ENCODE measurements around the gene PHC3.

The PHC3 gene

GRCh38 chr3:170180079-170180907, 1.2 kb downstream of the PHC3 start:
- DNase-seq = no peak

DNA sequence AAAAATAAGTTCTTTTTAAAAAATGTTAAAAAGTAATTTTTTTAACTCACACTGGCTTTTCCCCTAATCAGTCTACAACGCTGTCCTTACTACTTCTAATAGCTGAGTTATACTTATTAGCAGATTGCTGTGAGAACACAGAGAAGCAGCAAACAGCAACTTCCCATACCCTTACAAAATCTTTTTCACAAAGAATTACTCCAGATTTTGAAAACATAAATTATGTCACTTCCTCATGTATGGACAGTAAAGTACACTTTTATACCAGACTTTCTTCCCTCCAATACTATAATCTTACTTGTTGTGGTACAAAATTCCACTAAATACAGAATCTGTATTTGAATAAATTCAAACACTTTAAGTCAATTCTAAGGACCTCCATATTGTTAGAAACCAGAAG, 2.1 kb downstream of the PHC3 start:
- no peak for DNase-seq

DNA sequence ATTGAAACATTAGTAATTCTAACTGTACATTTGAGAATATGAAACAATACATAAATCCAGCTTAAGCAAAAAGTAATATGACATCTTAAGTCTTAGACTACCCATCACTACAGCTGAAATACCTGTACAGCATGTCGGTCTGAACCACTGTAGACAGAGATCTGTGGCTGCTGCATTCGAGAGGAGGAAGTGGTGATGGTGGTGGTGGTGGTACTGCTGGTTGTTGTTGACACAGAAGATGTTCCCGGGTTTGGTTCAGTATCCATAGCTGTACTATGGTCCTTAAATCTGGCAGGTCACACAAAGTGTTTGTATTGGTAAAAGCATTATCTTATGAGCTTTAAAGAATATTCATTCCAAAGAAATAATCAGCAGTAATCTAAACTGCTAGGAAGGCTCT, 2.9 kb downstream of the PHC3 start:
- DNase-seq = no peak

GRCh38 chr3:170171563-170171962, 10.0 kb downstream of the PHC3 start:
- no peak for DNase-seq

GRCh38 chr3:170164717-170165116, 16.8 kb downstream of the PHC3 start:
- no peak for DNase-seq

GRCh38 chr3:170163956-170164645, 17.4 kb downstream of the PHC3 start:
- no peak for DNase-seq

GRCh38 chr3:170162630-170163029, 18.9 kb downstream of the PHC3 start:
- DNase-seq = no peak

GRCh38 chr3:170162052-170162451, 19.5 kb downstream of the PHC3 start:
- no peak for DNase-seq

DNA sequence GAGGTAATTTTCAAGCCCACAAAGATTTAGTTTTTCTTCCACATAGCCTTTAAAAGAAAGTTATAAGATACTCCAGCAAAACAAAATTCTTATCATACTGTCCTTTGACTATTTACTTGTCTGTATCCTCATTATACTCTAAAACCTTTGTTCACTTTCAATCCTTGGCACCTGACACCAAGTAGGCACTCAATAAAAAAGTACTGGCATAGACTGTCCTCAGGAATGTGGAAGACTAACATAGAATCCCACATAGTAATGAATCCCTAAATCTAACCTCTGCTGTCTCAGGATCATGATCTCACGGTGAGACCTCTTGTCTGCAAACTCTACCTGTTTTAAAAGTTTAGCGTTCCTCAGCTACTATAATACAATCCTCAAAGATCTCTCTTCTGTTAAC, 21.6 kb downstream of the PHC3 start:
- no peak for DNase-seq

- no peak for DNase-seq
Measured at GRCh38 chr3:170159459-170159858, 22.1 kb downstream of the PHC3 start.

DNA sequence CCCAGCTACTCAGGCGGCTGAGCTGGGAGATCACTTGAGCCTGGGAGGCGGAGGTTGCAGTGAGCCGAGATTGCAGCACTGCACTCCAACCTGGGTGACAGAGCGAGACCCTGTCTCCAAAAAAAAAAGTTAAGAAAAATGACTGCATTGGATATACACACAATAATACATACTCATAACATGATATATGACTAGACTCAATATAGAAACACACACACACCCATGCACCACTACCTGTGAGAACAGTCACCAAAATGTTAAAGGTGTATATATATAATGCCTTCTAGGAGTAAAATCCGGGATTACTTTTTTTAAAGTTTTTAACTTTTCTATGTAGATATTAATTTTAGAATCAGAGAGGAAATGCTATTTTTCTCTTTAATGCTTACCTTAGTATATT, 25.9 kb downstream of the PHC3 start:
- DNase-seq = no peak

DNA sequence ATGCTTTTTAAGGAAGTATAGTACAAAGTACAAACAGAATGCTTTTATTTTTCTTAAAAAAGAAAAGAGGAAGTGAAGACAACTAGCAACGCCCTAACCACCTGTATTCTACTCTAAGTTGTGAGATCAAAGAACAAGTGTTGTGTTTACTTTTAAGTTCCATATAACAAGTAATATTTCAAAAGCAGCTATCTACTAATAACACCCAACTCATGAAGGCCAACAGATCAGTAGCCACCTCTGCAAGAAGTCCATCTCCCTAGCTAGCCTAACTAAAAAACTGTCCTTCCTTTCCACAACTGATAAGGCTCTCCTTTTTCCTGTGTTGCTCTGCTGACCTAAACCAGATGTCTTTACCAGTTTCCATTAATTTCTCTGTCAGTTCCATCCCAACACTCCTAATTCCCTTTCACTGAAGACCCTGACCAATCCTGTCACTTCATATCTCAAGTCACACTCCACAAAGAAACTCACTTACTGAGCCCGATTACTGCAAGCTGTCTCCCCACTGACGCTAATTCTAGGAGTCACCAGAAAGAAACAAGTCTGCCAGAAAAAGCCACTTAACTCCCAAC, 26.9 kb downstream of the PHC3 start:
- DNase-seq = no peak

GRCh38 chr3:170154084-170154483, 27.4 kb downstream of the PHC3 start:
- no peak for DNase-seq

- no peak for DNase-seq
Measured at GRCh38 chr3:170151536-170151935, 30.0 kb downstream of the PHC3 start.

- no peak for DNase-seq
Measured at GRCh38 chr3:170149016-170149415, 32.5 kb downstream of the PHC3 start.

DNA sequence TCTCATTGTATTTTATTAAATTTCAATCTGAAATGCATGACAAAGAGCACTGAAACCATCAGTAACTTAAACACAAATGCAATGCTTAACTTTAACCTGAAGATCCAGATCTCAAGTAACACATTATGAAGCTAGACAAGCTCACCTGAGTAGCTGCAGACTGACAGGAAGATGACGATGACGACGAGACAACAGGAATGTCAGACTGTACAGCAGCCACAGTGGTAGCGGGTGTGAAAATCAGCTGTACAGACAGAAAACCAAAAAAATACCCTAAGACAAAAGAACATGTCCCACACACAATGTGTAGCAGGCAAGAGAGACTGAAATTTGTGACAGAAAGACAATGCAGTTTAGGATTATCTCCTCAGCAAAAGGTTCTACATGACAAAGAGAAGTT, 36.3 kb downstream of the PHC3 start:
- DNase-seq = no peak

GRCh38 chr3:170144437-170144843, 37.1 kb downstream of the PHC3 start:
- no peak for DNase-seq

DNA sequence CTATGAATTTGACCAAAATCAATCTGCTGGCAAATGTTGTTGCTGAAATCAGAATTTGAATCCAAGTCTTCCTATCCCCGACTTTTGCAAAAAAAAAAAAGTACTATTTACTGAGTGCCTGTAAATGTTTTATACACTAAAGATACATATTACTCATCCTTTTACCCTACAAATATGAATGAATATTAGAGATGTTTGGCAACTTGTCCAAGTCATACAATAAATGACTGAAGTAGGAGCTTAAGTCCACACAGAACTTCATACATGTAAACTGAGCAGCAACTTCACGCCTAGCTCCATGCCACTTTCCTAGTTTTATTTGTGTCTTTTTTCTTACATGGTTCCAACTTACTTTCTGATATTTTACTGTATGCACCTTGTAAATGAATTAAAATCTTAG, 39.2 kb downstream of the PHC3 start:
- DNase-seq = no peak

- DNase-seq = no peak
Measured at GRCh38 chr3:170137986-170138385, 43.5 kb downstream of the PHC3 start.

- no peak for DNase-seq
Measured at GRCh38 chr3:170132335-170132734, 49.2 kb downstream of the PHC3 start.

DNA sequence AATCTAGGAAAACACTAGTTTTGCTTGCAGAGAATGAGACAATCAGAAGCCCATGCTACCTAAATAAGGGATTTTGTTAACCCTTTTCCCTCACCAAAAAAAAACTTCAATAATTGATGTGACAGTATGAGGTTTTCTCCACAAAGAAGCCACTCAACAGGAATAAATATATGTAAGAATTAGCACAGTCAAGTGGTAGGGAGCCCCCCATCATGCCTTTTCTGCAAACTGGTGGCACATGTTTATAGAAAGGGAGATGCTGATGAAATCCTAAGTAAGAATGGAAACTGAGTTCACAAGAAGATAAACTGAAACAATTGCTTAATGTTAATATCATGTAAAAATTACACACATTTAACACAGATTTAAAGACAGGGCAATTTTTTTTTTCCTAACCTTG, 51.0 kb downstream of the PHC3 start:
- no peak for DNase-seq

DNA sequence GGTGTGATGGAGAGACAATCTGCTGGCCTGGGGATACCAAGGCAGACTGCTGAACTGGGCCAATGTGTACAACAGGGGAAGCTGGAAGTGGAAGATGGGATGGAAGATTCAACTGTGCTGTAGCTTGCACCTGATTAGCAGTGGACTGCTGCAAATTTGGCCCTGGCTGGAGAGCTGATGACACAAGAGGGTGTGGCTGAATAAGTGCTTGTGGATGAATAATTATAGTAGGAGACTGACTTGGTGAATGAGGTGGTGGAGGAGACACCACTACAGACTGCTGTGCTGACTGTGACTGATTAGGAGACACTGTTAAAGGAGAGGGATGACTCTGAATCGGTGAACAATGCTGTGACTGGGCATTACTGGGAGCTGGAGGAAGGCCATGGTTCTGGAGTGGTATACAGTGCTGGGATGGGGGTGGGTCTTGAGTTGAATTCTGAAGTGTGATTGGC, 52.5 kb downstream of the PHC3 start:
- no peak for DNase-seq

DNA sequence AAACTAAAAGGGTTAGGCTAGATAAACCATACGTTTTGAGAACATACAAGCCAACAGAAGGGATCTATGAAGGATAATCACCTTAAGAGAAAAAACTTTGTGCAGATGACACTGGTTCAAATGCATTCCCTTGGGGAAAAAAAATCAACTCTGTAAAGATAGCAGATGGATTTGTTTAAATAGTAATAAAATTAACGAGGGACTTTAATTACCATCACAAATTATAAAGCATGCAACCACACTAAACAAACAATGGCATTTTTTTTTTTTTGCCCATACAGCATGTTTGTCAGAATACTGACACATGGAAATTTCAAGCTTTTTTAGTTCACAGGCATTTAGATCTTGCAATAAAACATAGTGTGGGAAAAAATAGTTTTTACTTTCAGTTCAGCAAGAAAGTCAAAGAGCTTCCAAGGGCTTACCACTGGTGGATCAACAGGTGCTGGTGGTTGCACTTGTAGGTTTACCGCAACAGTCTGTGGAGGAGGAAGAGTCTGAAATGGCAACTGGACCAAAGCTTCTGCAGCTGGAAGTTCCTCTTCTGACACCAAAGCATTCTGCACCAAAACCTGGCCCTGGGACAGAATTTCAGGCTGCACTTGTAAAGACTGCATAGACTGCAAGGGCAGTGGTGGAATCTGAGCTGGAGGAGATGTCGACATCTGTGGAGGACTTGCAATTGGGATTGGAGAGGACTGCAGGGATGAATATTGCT, 53.1 kb downstream of the PHC3 start:
- DNase-seq = no peak
